GM19455 (cell line): ENCODE results near the gene LANCL1.

Experiments used
- ATAC-seq: cut with Tn5 transposase; IDR thresholded peaks from one replicate; pipeline ENCODE4 v1.9.1; 2021; ENCODE audit not compliant: unreplicated experiment

LANCL1 gene

GRCh38 chr2:210399440-210400041 lies 77.0 kb downstream of the LANCL1 start:
- ATAC-seq: peak; percentile 60

GRCh38 chr2:210392469-210392881 lies 84.1 kb downstream of the LANCL1 start:
- ATAC-seq: no peak

GRCh38 chr2:210389856-210390255 lies 86.7 kb downstream of the LANCL1 start:
- ATAC-seq: no peak

- ATAC-seq: no peak
Measured at GRCh38 chr2:210388148-210388547, 88.4 kb downstream of the LANCL1 start.

- no peak for ATAC-seq
Measured at GRCh38 chr2:210387074-210387473, 89.5 kb downstream of the LANCL1 start.
